ENCODE results near the gene HFE.
"Not testable (repeated sequence)": the region's sequence is repeated elsewhere in the genome, so short reads cannot be mapped to it uniquely, and the experiment has no call there.

- TF ChIP-seq CTCF, POLR2A (IDR thresholded peaks at IDR 0.05): not testable (repeated sequence)
These were observed 9.2 kb upstream of the HFE start for GRCh38 chr6:26078066-26078465.

All from right lobe of liver (tissue), 4 donors.